Measurements from ENCODE around the gene OSBPL2.

Gene OSBPL2

DNA sequence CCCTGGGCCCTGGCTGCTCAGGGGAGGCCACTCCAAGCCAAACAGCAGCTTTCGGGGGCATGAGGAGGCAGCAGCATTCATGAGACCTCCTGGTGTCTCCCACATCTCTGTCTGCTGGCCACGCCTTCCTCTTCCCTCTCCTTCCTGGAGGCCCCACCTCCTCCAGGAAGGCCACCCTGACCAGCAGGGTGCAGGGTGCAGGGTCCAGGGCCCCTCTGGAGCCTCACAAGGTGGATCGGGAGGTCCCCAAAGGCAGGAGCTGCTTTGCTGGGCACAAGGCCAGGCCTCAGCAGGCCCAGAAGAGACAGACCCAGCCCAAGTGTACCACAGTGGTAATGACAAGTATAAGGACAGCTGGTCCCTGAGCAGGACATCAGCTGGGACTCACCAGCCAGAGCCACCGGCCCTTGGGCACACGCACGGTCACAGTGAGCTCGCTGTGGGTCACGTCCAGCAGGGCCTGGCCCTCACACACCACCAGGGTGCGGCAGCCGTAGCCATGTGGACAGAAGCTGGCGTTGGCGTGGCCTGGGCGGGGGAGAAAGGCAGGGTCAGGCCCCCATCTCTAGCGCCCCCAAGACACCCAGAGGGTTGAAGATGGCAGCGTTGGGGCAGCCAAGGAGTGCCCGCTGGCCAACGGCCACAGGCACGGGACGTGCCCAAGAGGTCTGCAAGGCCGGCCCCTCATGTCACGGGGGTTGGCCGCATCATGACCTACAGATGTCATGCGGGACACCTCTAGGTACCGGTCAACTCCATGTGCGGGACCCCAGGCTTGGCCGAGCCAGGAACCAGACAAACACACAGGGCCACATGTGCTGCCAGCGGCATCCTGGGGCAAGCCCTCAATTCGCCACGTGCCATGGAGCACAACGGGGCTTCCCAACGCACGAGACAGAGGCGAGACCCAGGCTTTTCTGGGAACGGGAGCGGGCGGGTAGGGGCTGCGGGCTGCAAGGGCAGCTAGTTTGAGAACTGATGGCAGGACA is 91.4 kb downstream of the OSBPL2 start:
- DNase-seq = no peak

DNA sequence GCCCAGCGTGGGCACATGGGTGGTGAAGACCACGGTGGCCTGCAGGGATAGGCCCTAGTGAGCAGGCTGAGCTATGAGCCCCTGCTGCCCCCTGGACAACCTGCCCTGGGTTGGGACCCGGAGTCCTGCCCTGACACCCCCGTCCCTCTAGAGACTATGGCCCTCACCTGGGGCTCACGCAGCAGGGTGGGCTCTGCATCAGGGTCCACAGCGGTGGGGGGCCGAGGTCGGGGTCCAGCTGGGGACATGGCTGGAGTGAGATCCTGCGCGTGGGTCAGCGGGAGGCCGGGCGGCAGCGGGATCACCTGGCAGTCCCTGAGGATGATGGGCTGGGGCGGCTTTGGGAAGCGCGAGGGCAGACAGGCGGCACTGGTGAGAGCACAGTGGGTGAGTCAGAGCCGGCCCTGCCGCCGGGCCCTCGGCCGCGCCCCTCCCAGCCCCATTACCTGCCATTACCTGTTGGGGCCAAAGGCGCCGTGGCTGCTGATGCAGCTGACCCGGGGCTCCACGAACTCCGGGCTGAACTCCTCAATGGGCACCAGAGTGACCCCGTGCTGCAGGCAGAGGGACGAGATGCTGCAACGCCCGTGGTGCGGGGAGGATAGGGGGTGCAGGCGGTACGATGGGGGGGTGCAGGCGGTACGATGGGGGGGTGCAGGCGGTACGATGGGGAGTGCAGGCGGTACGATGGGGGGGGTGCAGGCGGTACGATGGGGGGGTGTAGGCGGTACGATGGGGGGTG is 92.4 kb downstream of the OSBPL2 start:
- DNase-seq = no peak

DNA sequence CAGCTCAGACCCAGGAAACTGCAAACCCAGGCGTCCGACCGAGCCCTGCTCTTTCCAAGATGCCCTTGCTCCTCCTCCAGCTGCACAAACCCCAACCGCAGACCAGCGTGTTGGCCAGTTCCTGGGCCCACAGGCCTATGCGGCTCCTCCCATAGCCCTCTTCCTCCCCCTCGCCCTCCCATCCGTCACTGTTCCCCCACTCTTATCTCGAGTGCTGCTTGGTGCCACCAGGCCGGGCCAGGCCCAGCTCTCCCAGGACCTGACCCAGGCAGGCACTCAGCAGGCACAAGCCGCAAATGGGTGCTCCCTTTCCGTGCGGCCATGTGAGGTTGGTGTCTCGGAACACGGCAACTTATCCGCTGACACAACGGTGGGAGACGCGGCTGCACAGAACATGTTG is 93.0 kb downstream of the OSBPL2 start:
- DNase-seq = no peak

DNA sequence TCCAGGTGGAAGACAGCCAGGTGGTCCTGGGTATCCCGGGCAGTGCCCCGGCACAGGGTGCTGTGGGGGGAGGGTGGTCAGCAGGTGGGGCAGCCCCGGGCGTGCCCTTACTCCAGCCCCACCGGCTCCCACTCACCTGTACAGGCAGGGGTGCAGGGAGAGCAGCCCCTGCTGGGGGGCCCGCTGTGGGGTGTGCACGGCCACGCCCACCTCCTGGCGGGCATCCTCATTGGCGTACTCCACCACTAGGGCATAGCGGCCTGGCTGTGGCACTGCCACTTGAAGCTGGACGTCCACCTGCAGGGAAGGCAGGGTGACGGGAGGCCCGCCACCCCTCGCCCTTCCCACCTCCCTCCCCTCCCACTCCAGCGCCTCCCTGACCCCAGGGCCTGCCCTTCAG is 94.1 kb downstream of the OSBPL2 start:
- no peak for DNase-seq

DNA sequence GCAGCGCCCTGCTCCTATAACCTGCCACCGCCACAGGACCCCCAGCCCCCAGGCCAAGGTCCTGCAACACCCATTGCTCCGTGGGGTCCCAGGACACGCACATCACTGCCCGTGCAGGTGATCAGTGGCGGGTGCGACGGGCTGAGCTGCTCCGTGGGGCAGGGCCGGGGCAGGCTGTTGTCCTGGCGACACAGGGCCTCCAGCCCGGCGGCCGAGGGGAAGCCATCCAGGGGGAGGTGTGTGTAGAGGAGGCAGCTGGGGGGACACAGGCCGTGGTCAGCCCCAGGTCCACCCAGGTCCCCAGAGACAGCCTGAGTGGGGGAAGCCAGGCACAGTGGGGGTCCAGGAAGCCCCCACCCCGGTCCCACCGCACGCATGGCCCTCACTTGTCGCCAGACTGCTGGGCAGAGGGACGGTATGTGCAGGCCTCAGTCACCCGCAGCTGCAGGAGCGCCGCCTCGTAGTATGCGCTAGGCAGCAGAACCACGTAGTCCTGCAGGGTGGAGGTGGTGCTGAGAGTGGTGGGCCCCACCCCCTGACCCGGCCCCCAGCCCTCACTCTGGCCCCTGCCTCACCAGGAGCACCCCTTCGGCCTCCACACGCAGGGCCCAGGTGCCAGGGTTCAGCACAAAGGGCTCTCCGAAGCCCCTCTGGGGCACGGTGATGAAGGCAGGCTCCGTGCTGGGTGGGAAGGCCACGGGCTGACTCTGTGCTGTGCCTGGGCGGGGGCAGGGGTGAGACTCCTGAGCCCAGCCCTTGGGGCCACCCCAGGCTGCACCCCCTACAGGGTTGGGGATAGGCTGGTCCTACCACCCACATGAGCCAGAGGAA is 94.9 kb downstream of the OSBPL2 start:
- no peak for DNase-seq

DNA sequence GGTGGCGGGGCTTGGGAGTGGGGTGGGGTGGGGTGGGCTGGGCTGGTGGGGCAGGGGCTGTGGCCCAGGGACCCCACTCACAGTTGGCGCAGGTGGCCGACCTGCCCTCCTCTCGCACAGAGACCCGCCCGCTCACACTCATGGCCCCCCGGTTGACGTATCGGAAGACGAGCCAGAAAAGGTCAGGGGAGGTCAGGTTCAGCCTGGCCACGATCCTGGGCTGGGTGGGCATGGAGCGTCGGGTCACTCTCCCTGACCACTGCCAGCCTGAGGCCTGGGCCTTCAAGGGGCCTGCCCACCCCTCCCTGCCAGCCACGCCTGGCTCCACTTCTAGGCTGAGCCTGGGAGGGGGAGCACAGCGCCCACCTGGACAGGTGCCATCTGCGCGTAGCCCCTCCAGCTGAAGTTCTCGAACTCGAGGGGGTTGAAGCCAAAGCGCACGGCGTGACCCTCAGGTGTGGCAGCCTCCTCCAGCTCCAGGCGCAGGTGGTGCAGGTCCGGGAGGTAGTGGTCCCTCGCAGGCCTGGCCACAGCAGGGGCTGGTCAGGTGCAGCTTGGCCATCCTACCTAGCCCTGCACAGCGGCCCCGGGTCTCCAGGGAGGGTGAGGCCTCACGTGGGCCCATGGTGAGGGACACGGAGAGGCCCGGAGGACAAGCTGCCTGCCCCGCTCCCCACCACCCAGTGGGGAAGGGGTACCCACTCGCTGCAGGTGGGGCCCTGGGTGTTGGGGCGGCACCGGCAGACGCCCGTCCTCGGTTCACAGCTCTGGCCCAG is 95.7 kb downstream of the OSBPL2 start:
- no peak for DNase-seq

DNA sequence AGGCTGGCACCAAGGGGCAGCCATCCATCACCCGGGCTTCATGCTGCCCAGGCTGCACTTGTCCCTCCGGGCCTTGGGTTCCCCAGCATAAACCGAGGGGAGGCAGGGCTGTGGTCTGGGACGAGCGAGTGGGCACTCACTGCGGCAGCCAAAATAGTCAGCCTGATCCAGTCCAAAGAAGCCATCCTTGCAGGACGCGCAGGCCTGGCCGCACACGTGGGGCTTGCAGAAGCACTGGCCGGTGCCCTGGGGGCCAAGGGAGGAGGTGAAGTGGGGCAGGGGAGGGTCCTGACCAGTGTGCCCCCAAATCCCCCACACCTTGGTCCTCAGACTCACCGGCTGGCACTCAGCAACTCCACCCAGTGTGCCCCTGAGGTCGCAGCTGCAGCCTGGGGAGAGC is 96.6 kb downstream of the OSBPL2 start:
- no peak for DNase-seq

DNA sequence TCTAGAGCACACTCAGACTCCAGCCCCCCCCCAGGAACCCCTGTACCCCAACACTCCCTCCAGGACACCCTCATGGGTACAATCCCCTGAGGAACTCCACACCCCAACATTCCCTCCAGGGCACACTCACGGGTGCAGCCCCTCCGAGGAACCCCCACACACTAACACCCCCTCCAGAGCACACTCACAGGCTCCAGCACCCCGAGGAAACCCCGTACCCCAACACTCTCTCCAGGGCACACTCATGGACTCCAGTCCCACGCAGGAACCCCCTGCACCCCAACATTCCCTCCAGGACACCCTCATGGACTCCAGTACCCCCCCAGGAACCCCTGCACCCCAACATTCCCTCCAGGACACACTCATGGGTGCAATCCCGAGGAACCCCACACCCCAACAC is 97.2 kb downstream of the OSBPL2 start:
- no peak for DNase-seq

DNA sequence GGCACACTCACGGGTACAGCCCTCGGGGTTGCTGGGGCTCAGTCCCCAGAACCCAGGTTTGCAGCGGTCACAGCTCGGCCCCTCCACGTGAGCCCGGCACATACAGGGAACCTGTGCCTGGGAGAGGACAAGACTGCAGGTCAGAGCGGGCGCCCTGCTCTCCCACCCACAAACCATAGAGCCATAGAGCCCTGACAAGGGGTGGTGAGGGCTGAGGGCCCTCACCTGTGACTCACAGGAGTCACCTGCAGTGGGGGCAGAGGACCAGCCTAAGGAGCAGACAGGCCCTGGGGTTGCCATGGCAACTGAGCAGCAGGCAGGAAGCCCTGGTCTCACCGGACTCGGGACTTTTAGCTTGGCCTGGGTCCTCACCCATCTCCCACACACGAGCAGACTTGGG is 98.0 kb downstream of the OSBPL2 start:
- no peak for DNase-seq

DNA sequence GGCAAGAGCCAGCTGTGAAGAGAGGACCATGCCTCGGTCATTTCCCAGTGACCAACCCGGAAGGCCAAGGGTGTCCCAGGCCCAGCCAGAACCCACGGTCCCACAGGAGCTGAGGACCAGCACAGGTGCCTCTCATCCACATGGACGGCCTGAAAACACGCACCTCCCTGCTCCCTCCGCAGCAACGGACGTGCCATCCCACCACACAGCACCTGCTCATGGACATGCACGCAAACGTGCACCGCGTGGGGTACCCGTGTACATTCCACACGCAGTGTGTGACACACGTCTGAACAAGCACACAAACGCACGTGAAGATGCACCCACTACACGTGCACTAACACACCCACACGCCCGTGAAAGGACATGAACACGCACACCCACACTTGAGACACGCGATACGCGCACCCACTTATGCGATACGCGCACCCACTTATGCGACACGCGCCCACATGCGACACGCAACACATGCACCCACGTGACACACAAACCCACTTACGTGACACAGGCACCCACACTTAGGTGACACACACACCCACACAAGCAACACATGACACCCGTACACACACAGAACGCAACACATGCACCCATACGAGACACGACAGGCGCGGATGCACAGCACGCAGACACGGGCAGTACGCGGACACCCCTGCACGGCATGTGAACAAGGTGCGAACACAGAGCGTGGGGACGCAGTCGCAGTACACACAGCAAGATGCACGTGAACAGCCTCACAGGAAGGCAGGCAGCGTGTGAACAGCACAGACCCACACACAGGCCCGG is 98.6 kb downstream of the OSBPL2 start:
- DNase-seq = no peak

DNA sequence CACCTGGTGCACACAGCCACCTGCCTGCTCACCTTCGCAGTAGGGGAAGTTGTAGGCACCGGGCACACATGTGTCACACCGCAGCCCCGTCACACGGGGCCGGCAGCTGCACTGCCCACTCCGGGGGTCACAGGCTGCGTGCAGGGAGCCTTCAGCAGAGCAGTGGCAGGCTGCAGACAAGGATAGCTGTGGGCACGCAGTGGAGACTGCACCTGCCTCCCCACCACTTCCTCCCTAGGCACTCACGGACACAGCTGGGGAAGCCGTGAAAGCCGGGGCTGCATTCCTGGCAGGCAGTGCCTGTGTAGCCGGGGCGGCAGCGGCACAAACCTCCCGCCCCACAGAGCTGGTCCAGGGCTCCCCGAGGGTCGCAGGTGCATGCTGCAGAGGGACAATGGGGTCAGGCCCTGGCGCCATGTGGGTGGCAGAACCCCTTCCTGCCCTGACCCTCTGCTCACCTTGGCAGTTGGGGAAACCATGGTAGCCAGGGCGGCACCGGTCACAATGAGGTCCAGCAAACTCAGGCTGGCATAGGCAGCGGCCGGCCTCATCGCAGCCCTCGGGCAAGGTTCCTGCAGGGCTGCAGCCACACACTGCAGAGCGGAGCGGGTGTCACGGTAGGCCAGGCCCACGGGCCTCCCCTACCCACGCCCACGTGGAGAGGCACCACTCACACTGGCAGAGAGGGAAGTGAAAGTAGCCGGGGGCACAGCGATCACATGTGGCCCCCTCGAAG is 99.4 kb downstream of the OSBPL2 start:
- DNase-seq = no peak

DNA sequence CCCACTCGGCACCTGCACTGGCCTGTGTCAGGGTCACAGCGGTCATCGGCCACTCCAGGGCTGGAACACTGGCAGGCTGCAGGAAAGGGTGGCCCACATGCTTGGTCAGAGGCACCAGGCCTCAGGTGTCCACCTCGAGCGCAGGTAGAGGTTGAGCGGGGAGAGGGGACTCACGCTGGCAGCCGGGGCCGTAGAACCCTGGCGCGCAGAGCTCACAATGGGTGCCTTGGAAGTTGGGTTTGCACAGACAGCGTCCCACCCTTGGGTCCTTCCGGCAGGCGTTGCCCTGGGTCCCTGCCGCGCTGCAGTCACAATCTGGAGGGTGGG is 99.9 kb downstream of the OSBPL2 start:
- DNase-seq = no peak

DNA sequence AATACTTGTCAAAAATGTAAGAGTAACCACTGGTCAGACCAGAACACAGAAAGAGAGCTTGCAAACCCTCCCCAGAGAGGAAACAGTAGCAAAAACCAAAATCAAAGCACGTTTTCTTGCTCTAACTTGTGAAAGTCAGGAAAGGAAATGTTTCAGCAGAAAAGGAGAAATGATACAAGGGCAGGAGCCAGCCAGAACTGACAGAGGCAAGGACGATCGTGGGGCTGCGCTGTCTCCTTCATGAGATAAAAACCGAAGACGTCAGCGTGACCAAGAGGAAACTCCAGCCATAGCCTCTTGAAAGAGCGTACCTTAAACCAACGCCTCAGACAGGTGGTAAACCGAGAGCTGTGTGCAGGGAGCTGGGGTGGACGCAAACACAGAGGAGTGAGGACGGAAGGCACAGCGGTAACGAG is 101.3 kb downstream of the OSBPL2 start:
- no peak for DNase-seq

DNA sequence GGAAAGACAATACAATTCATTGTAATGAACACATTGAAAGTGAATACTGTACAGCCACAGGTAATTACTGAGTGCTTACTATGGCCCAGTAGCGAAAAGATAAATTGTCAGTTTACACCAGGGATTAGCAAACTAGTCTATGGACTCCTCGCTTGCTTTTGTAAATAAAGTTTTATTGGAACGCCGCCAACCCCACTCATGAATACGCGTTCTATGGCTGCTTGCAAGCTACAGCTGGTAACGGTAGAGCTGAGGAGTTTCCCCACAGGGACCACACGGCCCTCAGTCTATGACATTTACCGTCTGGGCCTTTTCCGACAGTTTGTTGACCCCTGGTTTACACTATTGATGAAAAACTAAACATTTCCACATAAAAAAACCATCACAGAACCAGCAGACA is 104.6 kb downstream of the OSBPL2 start:
- no peak for DNase-seq

DNA sequence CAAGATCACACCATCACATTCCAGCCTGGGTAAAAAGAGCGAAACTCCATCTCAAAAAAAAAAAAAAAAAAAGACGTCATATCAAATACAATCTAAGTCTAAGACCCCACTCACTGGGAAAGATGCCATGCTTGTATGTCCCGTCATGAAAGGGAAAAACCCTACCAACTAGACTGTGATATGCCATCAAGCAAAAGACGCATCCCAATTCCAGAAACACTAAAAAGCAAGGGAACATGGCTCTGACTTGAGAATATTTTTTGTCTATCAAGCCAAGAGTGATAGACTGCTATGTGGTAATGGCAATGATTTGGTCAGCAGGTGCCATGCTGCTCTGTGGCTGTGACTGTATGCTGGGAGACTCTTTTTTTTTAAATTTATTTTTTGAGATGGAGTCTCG is 105.8 kb downstream of the OSBPL2 start:
- no peak for DNase-seq

DNA sequence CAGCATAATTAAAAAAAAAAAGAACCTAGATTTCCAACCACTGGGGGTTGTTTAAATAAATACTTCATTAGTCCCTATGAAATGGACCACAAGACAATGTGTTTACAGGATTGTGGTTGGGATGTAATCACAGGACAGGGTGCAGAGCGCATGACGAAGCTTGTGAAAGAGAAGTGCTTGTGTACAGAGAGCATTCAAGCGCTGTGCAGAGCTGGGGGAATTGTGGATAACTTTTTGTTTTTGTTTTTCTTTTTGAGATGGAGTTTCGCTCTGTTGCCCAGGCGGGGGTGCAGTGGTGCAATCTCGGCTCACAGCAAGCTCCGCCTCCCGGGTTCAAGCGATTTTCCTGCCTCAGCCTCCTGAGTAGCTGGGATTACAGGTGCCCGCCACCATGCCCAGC is 106.5 kb downstream of the OSBPL2 start:
- no peak for DNase-seq
